Measurements from ENCODE around the gene RALGDS.
"Not testable (repeated sequence)": the region's sequence is repeated elsewhere in the genome, so short reads cannot be mapped to it uniquely, and the experiment has no call there.

RALGDS gene

GRCh38 chr9:133083688-133084087 is 37.4 kb downstream of the RALGDS start:
- not testable (repeated sequence) for DNase-seq

GRCh38 chr9:133081957-133082644 is 38.9 kb downstream of the RALGDS start:
- not testable (repeated sequence) for DNase-seq

GRCh38 chr9:133080786-133081779 is 40.0 kb downstream of the RALGDS start:
- not testable (repeated sequence) for DNase-seq

DNA sequence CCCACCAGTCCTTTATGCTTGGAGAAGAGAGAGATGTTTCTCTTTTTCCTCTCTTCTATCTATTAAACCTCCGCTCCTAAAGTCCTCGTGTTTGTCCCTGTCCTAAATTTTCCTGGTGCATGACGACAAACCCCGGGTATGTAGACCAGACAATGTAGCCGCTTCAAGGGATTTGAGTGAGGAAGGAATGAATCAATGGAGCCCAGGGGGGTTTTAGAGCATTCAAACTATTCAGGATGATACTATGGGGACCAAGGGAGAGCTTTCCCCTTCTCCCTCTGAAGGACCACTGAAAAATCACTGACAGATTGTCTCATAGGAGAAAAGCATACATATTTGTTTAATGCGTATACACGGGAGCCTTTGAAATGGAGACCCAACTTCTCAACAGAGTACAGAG is 40.9 kb downstream of the RALGDS start:
- no peak for DNase-seq

- no peak for DNase-seq
Measured at GRCh38 chr9:133078486-133078885, 42.6 kb downstream of the RALGDS start.

DNA sequence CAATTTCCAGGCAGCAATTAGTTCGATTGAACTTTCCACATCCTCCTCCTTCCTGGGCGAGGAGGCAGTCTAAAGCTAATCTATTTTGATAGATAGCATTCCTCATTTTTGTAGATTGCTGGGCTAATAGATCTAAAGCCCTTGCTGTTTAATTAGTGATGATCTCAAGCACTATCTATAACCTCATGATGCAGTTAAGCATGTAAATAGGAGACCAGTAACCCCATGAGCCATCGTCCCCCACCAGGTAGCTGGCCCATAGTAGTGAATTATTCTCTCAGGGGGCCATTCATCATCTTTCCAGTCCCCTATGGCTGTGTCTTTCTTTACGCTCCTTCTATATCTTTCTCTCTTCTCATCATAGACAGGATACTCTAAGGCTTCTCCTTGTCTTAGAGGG is 44.3 kb downstream of the RALGDS start:
- DNase-seq = no peak

DNA sequence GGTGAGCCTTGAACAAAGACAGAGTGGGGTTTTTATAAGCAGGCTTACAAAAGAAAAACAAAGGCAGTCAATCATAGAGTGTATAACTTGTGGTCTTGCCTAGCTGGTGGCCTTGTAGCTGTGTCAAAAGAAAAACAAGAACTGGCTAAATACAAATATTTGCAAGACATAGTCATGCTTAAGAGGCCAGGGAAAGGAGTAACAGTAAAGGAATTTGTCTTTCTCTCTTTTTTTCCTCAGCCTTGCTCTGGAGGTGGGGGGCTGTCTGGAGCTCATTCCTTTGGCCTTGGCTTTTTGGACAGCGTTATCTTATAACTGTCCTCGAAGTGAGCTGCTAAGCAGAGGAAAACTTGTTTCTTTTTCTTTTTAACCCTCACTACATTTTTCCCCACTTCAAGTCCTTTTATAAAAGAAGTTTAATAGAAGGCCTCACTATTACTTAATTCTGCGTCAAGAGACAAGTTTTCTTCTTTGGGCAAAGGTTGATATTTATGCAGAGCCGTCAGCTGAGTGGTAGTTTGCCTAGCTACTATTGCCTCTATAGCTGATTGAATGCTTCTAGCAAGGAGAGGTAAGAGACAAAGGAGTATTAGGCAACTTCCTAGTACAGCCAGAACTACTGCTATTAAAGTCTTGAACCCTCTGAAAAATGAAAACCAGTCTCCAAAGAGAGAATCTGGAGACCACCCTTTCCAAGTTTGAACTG is 45.0 kb downstream of the RALGDS start:
- DNase-seq = no peak

DNA sequence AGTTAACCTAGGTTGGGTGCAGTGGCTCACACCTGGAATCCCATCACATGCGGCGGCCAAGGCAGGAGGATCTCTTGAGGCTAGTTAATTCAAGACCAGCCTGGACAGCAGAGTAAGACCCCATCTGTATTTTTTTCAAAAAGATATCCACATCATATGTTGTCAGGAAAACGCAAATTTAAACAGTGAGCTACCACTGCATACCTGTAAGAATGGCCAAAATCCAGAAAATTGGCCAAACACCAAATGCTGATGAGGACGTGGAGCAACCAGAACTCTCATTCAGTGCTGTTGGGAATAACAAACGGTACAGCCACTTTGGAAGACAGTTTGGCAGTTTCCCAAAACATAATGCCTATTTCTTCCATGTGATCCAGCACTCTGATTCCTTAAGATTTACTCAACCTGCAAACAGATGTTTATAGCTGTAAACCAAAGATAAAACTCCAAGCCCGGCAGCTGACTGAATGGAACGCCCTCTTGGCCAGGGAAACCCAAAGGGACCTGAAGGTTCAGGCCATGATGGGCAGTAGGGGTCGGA is 46.9 kb downstream of the RALGDS start:
- no peak for DNase-seq

DNA sequence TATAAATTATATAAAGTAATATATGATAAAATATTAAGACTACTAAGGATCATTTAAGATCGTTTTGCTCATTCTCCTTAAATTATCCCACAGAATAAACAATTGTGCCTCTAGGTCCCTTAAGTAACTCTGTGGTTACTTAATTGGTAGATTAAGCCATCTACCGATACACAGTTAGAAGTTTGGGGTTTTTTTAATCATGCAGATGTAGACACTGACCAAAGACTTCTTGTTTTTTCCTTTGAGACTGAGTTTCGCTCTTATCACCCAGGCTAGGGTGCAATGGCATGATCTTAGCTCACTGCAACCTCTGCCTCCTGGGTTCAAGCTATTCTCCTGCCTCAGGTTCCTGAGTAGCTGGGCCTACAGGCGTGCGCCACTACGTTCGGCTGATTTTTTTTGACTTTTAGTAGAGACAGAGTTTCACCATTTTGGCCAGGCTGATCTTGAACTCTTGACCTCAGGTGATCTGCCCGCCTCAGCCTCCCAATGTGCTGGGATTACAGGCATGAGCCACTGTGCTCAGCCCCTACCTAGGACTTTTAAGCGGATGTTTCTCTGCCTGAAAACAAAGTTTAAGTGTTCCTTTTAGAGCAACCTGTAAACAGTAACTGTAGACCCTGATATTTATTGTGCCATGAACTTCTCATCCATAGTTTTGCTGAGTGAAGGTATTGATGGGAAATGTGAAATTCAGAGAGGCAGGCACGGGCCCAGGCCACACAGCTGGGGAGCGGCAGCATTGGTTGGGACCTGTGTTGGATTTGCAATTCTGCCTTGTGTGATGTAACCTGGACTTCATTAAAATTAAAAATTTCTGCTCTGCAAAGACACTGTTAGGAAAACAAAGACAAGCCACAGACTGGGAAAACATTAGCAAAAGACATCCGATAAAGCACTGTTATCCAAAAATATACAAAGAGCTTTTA is 47.7 kb downstream of the RALGDS start:
- DNase-seq = no peak

DNA sequence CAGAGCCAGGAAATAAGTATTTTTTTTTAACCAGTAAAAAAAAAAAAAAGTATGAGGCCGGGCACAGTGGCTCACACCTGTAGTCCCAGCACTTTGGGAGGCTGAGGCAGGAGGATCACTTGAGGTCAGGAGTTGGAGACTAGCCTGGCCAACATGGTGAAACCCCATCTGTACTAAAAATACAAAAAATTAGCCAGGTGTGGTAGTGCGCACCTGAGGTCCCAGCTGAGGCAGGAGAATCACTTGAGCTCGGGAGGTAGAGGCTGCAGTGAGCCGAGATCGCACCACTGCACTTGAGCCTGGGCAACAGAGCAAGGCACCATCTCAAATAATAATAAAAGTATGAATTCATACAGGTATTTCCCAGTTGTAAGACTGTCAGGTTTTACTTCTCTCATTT is 48.8 kb downstream of the RALGDS start:
- DNase-seq = not testable (repeated sequence)

DNA sequence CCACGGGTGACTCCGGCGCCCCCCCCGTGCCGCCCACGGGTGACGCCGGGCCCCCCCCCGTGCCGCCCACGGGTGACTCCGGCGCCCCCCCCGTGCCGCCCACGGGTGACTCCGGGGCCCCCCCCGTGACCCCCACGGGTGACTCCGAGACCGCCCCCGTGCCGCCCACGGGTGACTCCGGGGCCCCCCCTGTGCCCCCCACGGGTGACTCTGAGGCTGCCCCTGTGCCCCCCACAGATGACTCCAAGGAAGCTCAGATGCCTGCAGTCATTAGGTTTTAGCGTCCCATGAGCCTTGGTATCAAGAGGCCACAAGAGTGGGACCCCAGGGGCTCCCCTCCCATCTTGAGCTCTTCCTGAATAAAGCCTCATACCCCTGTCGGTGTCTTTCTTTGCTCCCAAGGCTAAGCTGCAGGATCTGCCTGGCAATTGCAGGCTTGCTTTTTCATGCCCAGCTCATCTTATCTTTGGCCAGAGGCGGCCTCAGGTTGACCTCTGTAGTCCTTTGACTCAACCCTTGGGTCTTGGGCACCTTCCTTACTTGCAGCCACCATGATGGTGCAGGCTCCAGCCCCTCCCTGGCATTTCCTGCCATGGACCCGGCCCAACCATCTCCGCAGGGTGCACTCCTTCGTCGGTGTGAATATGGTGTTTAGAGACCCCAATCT is 49.4 kb downstream of the RALGDS start:
- no peak for DNase-seq

- DNase-seq = not testable (repeated sequence)
Measured at GRCh38 chr9:133070985-133071384, 50.1 kb downstream of the RALGDS start.

- not testable (repeated sequence) for DNase-seq
Measured at GRCh38 chr9:133070500-133070961, 50.5 kb downstream of the RALGDS start.

GRCh38 chr9:133068431-133068830 is 52.6 kb downstream of the RALGDS start:
- not testable (repeated sequence) for DNase-seq

DNA sequence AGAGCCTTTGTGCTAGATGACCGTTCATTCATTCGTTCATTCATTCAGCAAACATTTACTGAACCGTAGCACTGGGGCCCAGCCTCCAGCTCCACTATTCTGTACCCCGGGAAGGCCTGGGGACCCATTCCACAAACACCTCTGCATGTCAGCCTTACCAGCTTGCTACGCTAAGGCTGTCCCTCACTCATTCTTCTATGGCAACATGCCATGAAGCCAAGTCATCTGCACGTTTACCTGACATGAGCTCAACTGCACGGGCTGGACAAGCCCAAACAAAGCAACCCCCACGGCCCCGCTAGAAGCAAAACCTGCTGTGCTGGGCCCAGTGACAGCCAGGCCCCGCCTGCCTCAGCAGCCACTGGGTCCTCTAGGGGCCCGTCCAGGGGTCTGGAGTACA is 53.2 kb downstream of the RALGDS start:
- no peak for DNase-seq

DNA sequence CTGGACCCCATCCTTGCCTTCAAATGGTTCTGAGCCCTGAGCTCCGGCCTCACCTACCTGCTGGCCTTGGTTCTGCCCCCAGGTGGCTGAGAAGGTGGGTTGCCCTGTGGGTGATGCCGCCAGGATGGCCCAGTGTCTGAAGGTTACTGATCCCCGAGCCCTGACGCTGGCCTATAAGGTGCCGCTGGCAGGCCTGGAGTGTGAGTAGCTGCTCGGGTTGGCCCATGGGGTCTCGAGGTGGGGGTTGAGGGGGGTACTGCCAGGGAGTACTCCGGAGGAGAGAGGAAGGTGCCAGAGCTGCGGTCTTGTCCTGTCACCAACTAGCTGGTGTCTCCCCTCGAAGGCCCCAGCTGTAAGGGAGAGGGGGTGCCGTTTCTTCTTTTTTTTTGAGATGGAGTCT is 54.0 kb downstream of the RALGDS start:
- no peak for DNase-seq

- no peak for DNase-seq
Measured at GRCh38 chr9:133066181-133066983, 54.7 kb downstream of the RALGDS start.

- no peak for DNase-seq
Measured at GRCh38 chr9:133065070-133065388, 56.0 kb downstream of the RALGDS start.

- no peak for DNase-seq
Measured at GRCh38 chr9:133064241-133065069, 56.6 kb downstream of the RALGDS start.

All from COR-L47 (cell line).